H1 (cell line): ENCODE measurements around the gene IRF4. TPM values are rescaled to one million over a fixed set of nuclear protein-coding genes. Genes with fewer than 3 reads are reported as not detected.

Source experiments
- CTCF ChIA-PET: fragments of 300-600 bp; sonication (Branson Sonifier 250); formaldehyde crosslinking; loops from one replicate; lab custom pipeline; 2021; ENCODE audit not compliant: partially characterized antibody; lab: Charles Lee
- POLR2A ChIA-PET: fragments of 300-600 bp; sonication (Branson Sonifier 250); formaldehyde crosslinking; loops from one replicate; lab custom pipeline; 2021; ENCODE audit warnings: inconsistent platforms; ENCODE audit not compliant: partially characterized antibody; lab: Charles Lee
- DNase-seq, 2 experiments: peaks; one replicate each; pipeline versions ENCODE4 v3.0.0 to v3.0.0-alpha.2; 2010 to 2022; ENCODE audit warnings: low spot score in 2 of 2, low read depth in 1 of 2, mixed read lengths in 1 of 2
- FAIRE-seq: peaks from 2 replicates; lab custom pipeline; 2011; peaks lifted over from hg19 to GRCh38; lab: Jason Lieb, UNC
- H2AFZ ChIP-seq: 2 replicates; pipeline ENCODE4 v1.8.1; 2012; ENCODE audit warnings: low read length, inconsistent platforms
- H2AK5ac ChIP-seq: 2 replicates; pipeline ENCODE4 v1.6.1; 2013; ENCODE audit warnings: low read depth, low read length
- H2BK120ac ChIP-seq: replicated peaks from 2 replicates; pipeline ENCODE3; 2013; ENCODE audit warnings: low read depth, low read length, inconsistent platforms
- H2BK12ac ChIP-seq: 2 replicates; pipeline ENCODE4 v1.6.1; 2013; ENCODE audit warnings: low read depth, low read length
- H2BK15ac ChIP-seq: 2 replicates; pipeline ENCODE4 v1.6.1; 2013; ENCODE audit warnings: low read length
- H2BK20ac ChIP-seq: 2 replicates; pipeline ENCODE4 v1.6.1; 2013; ENCODE audit warnings: low read length
- H2BK5ac ChIP-seq: 2 replicates; pipeline ENCODE4 v1.6.1; 2013; ENCODE audit warnings: low read depth, low read length
- H3K14ac ChIP-seq: 2 replicates; pipeline ENCODE4 v1.6.1; 2013; ENCODE audit warnings: inconsistent platforms; ENCODE audit not compliant: insufficient read length
- H3K18ac ChIP-seq: 2 replicates; pipeline ENCODE4 v1.6.1; 2013; ENCODE audit warnings: low read length; ENCODE audit errors: extremely low read depth
- H3K23ac ChIP-seq: 2 replicates; pipeline ENCODE4 v1.6.1; 2013; ENCODE audit warnings: inconsistent platforms; ENCODE audit not compliant: insufficient read length
- H3K23me2 ChIP-seq: 2 replicates; pipeline ENCODE4 v1.6.1; 2013; ENCODE audit warnings: low read depth, low read length
- H3K27ac ChIP-seq: 2 replicates; pipeline ENCODE4 v1.6.1; 2011; ENCODE audit warnings: low read depth, low read length, inconsistent platforms
- H3K27me3 ChIP-seq, 4 experiments: replicated peaks in 1 of 4; 1 replicate in 1 of 4; 2 replicates in 3 of 4; pipeline versions ENCODE4 v1.6.1 to v1.8.1; 2011 to 2013; ENCODE audit warnings: low read length in 3 of 4, mild to moderate bottlenecking in 3 of 4, inconsistent platforms in 2 of 4, mixed read lengths in 2 of 4, moderate library complexity in 1 of 4; ENCODE audit not compliant: control insufficient read depth in 3 of 4, insufficient read depth in 3 of 4; ENCODE audit errors: extremely low read depth in 1 of 4
- H3K36me3 ChIP-seq, 4 experiments: 2 replicates each; pipeline versions ENCODE4 v1.6.1 to v1.8.1; 2011 to 2013; ENCODE audit warnings: mild to moderate bottlenecking in 4 of 4, low read length in 3 of 4, moderate library complexity in 2 of 4, control low read depth in 1 of 4, inconsistent platforms in 1 of 4; ENCODE audit not compliant: insufficient read depth in 4 of 4, control insufficient read depth in 2 of 4
- H3K4ac ChIP-seq: replicated peaks from 2 replicates; pipeline ENCODE3; 2013; ENCODE audit warnings: low read length, low read depth, mixed read lengths, inconsistent platforms; ENCODE audit not compliant: insufficient read length
- H3K4me1 ChIP-seq, 4 experiments: replicated peaks in 1 of 4; 1 replicate in 1 of 4; 2 replicates in 3 of 4; pipeline versions ENCODE4 v1.6.1 to v1.8.1; 2011 to 2013; ENCODE audit warnings: low read length in 3 of 4, inconsistent platforms in 2 of 4, mixed read lengths in 1 of 4; ENCODE audit not compliant: insufficient read depth in 4 of 4, control insufficient read depth in 3 of 4
- H3K4me2 ChIP-seq, 2 experiments: 2 replicates each; pipeline versions ENCODE4 v1.6.1 to v1.8.1; 2011 to 2013; ENCODE audit warnings: low read depth in 2 of 2, low read length in 2 of 2, control low read depth in 1 of 2, inconsistent platforms in 1 of 2, mild to moderate bottlenecking in 1 of 2; ENCODE audit not compliant: insufficient read depth in 1 of 2
- H3K4me3 ChIP-seq, 4 experiments: fragments of 200-600, 300-600 bp in 1 of 4; sonication (generic), shearing (Covaris generic), sonication (Bioruptor Twin) in 1 of 4; 2 replicates each; pipeline versions ENCODE4 v1.5.1 to v1.8.1; 2011 to 2016; ENCODE audit warnings: low read length in 4 of 4, low read depth in 3 of 4, control low read depth in 2 of 4, inconsistent platforms in 2 of 4, mild to moderate bottlenecking in 2 of 4, mixed read lengths in 1 of 4, moderate library complexity in 1 of 4; ENCODE audit not compliant: insufficient read depth in 2 of 4; ENCODE audit errors: extremely low read depth in 1 of 4
- H3K56ac ChIP-seq: replicated peaks from 2 replicates; pipeline ENCODE3; 2013; ENCODE audit warnings: low read depth, mild to moderate bottlenecking, mixed read lengths, low read length, inconsistent platforms; ENCODE audit not compliant: insufficient read length
- H3K79me1 ChIP-seq: 2 replicates; pipeline ENCODE4 v1.6.1; 2013; ENCODE audit warnings: low read depth, low read length, control low read depth
- H3K79me2 ChIP-seq, 2 experiments: 2 replicates each; pipeline versions ENCODE4 v1.6.1 to v1.8.1; 2012 to 2013; ENCODE audit warnings: low read length in 2 of 2, mild to moderate bottlenecking in 2 of 2, inconsistent platforms in 1 of 2; ENCODE audit not compliant: insufficient read depth in 2 of 2, control insufficient read depth in 1 of 2
- H3K9ac ChIP-seq, 4 experiments: replicated peaks in 1 of 4; 1 replicate in 1 of 4; 2 replicates in 3 of 4; pipeline versions ENCODE4 v1.6.1 to v1.8.1; 2011 to 2013; ENCODE audit warnings: low read depth in 3 of 4, low read length in 3 of 4, control low read depth in 2 of 4, mild to moderate bottlenecking in 2 of 4, moderate library complexity in 2 of 4, inconsistent platforms in 1 of 4; ENCODE audit errors: extremely low read depth in 1 of 4
- H3K9me3 ChIP-seq, 2 experiments: 2 replicates each; pipeline versions ENCODE4 v1.6.1 to v1.8.1; 2012 to 2013; ENCODE audit warnings: mild to moderate bottlenecking in 2 of 2, moderate library complexity in 2 of 2, control low read depth in 1 of 2, inconsistent platforms in 1 of 2, low read depth in 1 of 2, low read length in 1 of 2, mixed read lengths in 1 of 2; ENCODE audit not compliant: insufficient read depth in 2 of 2
- H4K20me1 ChIP-seq, 2 experiments: replicated peaks in 1 of 2; 2 replicates each; pipeline versions ENCODE3 to v1.8.1; 2011 to 2013; ENCODE audit warnings: inconsistent platforms in 2 of 2, low read length in 2 of 2, mild to moderate bottlenecking in 1 of 2; ENCODE audit not compliant: insufficient read depth in 2 of 2, control insufficient read depth in 1 of 2
- H4K5ac ChIP-seq: 2 replicates; pipeline ENCODE4 v1.6.1; 2013; ENCODE audit warnings: low read length, low read depth, mixed read lengths, inconsistent platforms; ENCODE audit not compliant: insufficient read length
- H4K8ac ChIP-seq: 2 replicates; pipeline ENCODE4 v1.8.0; 2013; ENCODE audit warnings: mild to moderate bottlenecking, moderate library complexity, low read length, inconsistent platforms; ENCODE audit not compliant: insufficient read depth; ENCODE audit errors: extremely low read depth
- H4K91ac ChIP-seq: replicated peaks from 2 replicates; pipeline ENCODE3; 2013; ENCODE audit warnings: low read length, mixed read lengths, inconsistent platforms; ENCODE audit not compliant: insufficient read length
- BCL11A ChIP-seq, 2 experiments: IDR thresholded peaks; one replicate each; pipeline ENCODE4 v1.6.1; 2011; ENCODE audit warnings: low read depth in 2 of 2, low read length in 2 of 2, mild to moderate bottlenecking in 2 of 2
- CREB1 ChIP-seq: IDR thresholded peaks from 2 replicates; pipeline ENCODE4 v1.6.1; 2012; ENCODE audit warnings: inconsistent platforms
- CTBP2 ChIP-seq: IDR thresholded peaks from 2 replicates; pipeline ENCODE4 v1.7.0; 2011; ENCODE audit warnings: borderline replicate concordance, mild to moderate bottlenecking, moderate library complexity, mixed read lengths, low read length; ENCODE audit not compliant: insufficient read depth, insufficient read length
- HDAC6 ChIP-seq: IDR thresholded peaks from one replicate; pipeline ENCODE4 v1.7.1; 2012; ENCODE audit warnings: low read depth, mild to moderate bottlenecking, inconsistent platforms, low read length, moderate library complexity
- MAFK ChIP-seq: IDR thresholded peaks from 2 replicates; pipeline ENCODE4 v1.6.1; 2012; ENCODE audit warnings: low read depth, mild to moderate bottlenecking, improper control_type of control experiment, low read length
- RAD21 ChIP-seq, 2 experiments: IDR thresholded peaks in 1 of 2; conservative IDR thresholded peaks in 1 of 2; 2 replicates each; pipeline ENCODE4 v1.6.1; 2011; ENCODE audit warnings: low read depth in 2 of 2, low read length in 2 of 2, improper control_type of control experiment in 1 of 2, inconsistent platforms in 1 of 2, mild to moderate bottlenecking in 1 of 2, moderate library complexity in 1 of 2
- TAF7 ChIP-seq: optimal IDR thresholded peaks from 2 replicates; pipeline ENCODE3; 2011; ENCODE audit warnings: low read depth, mild to moderate bottlenecking, inconsistent platforms, low read length, moderate library complexity, borderline replicate concordance
- WGBS, 2 experiments: shearing (Covaris generic) in 1 of 2; methylation state at CpG; one replicate each; pipeline versions ENCODE4 v1.1.6 to v1.1.7; 2013 to 2015; ENCODE audit warnings: low lambda C conversion rate in 2 of 2, mixed read lengths in 2 of 2, inconsistent platforms in 1 of 2, low coverage in 1 of 2, missing lambda C conversion rate in 1 of 2; ENCODE audit not compliant: insufficient replicate concordance in 2 of 2, insufficient coverage in 1 of 2, insufficient read length in 1 of 2; ENCODE audit errors: extremely low coverage in 1 of 2, missing lambda C conversion rate in 1 of 2; 5-methylcytosine and 5-hydroxymethylcytosine counted together
- polyA plus RNA-seq, 7 experiments: library from polyadenylated mRNA; depleted of rRNA in 3 of 7; stranded (reverse) in 5 of 7; unstranded in 2 of 7; fragments of >200 nt in 5 of 7; fragments of 200-250 nt in 2 of 7; gene quantifications; 1 replicate in 5 of 7; 2 replicates in 1 of 7; 4 replicates in 1 of 7; pipeline versions ENCODE4 v1.2.1 to v1.2.3, GENCODE V29; 2011 to 2013; ENCODE audit warnings: missing spikeins in 2 of 7, mixed read lengths in 2 of 7
- total RNA-seq: library from RNA; stranded (reverse); fragmentation: NEBNext Ultra II Directional; extraction: Animal tissue kit (Norgen Biotek cat#: 25700); gene quantifications from 2 replicates; pipeline ENCODE4 v1.2.1, GENCODE V29; 2021
- TF ChIP-seq, protein P1 (sequence below), 3 experiments: IDR thresholded peaks; 1 replicate in 2 of 3; 2 replicates in 1 of 3; pipeline versions ENCODE4 v1.5.1 to v1.6.1; 2011; ENCODE audit warnings: low read length in 3 of 3, mild to moderate bottlenecking in 3 of 3, inconsistent platforms in 2 of 3, low read depth in 1 of 3, moderate library complexity in 1 of 3; ENCODE audit not compliant: insufficient read depth in 1 of 3; ENCODE audit errors: control extremely low read depth in 1 of 3

IRF4 gene
- total and polyA plus RNA-seq, 2 of the 8 experiments (the other 6 are each of a cell fraction or from before 2014, with no cell fraction given), result 0.77 to 2.1 TPM

DNA sequence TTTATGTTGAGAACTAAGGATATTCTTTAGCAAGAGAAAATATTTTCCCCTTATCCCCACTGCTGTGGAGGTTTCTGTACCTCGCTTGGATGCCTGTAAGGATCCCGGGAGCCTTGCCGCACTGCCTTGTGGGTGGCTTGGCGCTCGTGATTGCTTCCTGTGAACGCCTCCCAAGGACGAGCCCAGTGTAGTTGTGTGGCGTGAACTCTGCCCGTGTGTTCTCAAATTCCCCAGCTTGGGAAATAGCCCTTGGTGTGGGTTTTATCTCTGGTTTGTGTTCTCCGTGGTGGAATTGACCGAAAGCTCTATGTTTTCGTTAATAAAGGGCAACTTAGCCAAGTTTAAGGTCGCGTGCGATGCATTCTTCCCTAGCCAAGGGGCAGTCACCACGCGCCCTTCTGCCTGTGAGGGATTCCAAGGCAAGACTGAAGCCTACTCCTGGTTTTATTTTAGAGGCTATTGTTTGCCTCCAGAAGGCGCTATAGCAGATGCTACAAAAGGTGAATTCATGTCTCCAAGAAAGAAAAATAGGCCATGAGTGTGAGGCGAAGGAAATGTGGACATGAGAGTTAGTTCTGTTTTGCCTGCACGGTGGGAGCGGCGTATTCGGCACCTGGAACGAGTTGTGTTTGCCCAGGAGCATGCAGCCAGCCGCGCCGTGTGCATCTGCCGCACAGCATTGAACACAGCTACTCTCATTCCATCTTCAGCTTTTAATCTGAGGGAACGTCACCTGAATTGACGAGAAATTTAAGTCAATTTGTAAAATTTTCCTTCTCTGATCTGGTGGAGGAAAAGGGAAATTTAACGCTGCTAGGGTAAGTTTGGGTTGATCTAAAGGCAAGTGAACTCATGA lies 40.3 kb upstream of the IRF4 start:
- H3K27ac ChIP-seq, result no peak overlapping the region
- no peak for FAIRE-seq
- no peak overlapping the region for H4K91ac ChIP-seq
- no peak overlapping the region for H3K4me3 ChIP-seq
- no peak overlapping the region for H3K23ac ChIP-seq
- POLR2A ChIA-PET, result no interaction called here
- H2BK15ac ChIP-seq, result no peak overlapping the region
- H3K18ac ChIP-seq, result no peak overlapping the region
- no peaks in the 10 kb centered on the region; a peak in 1 of 8 replicates for H3K36me3 ChIP-seq
- no peak overlapping the region for H3K56ac ChIP-seq
- H4K5ac ChIP-seq, result no peak overlapping the region
- H3K79me1 ChIP-seq, result no peaks in the 10 kb centered on the region
- peaks cover 0 to 2% of the 10 kb centered on the region in 2 experiments for H4K20me1 ChIP-seq
- H3K9me3 ChIP-seq, result peaks cover 56 to 87% of the 10 kb centered on the region in 2 experiments
- no peaks in the 10 kb centered on the region; a peak in 2 of 7 replicates for H3K4me1 ChIP-seq
- H2BK120ac ChIP-seq, result no peak overlapping the region
- no peak overlapping the region for H3K9ac ChIP-seq
- no peak overlapping the region for H2AFZ ChIP-seq
- no peak overlapping the region for H2AK5ac ChIP-seq
- H3K79me2 ChIP-seq, result no peaks in the 10 kb centered on the region
- no peak overlapping the region for H2BK20ac ChIP-seq
- no peak overlapping the region for H4K8ac ChIP-seq
- no peak overlapping the region for H3K14ac ChIP-seq
- H2BK5ac ChIP-seq, result no peak overlapping the region
- WGBS, 2 experiments, result 85% methylated on average over 31 of the region's 31 CpGs; no CpG with 5 or more reads in 1 of the 2 experiments
- H3K4me2 ChIP-seq, result no peak overlapping the region
- no peak for DNase-seq
- no peaks in the 10 kb centered on the region; the same call in 1 of the 2 replicates for H3K23me2 ChIP-seq
- no peak overlapping the region for H2BK12ac ChIP-seq
- no peaks in the 10 kb centered on the region; a peak in 2 of 7 replicates for H3K27me3 ChIP-seq
- CTCF ChIA-PET, result interaction anchor here (0.5 to 5.1 kb wide), 33 partner anchors 11 to 232 kb away, joined by 3 to 48 read pairs (median 4); no protein-coding TSS in a partner anchor
- no peak overlapping the region for H3K4ac ChIP-seq
- no peak for TF ChIP-seq MAFK
- TF ChIP-seq TAF7, result no peak
- TF ChIP-seq HDAC6, result no peak
- TF ChIP-seq CTBP2, result no peak
- TF ChIP-seq RAD21 (IDR thresholded peaks at IDR 0.05 in 1 of 2, conservative IDR thresholded peaks at IDR 0.05 in 1 of 2; ENCODE audit: low read depth in 2 of 2, low read length in 2 of 2), result peak; percentile 14 to 33; a peak in 3 of 4 replicates
- TF ChIP-seq, protein P1, sequence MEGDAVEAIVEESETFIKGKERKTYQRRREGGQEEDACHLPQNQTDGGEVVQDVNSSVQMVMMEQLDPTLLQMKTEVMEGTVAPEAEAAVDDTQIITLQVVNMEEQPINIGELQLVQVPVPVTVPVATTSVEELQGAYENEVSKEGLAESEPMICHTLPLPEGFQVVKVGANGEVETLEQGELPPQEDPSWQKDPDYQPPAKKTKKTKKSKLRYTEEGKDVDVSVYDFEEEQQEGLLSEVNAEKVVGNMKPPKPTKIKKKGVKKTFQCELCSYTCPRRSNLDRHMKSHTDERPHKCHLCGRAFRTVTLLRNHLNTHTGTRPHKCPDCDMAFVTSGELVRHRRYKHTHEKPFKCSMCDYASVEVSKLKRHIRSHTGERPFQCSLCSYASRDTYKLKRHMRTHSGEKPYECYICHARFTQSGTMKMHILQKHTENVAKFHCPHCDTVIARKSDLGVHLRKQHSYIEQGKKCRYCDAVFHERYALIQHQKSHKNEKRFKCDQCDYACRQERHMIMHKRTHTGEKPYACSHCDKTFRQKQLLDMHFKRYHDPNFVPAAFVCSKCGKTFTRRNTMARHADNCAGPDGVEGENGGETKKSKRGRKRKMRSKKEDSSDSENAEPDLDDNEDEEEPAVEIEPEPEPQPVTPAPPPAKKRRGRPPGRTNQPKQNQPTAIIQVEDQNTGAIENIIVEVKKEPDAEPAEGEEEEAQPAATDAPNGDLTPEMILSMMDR (IDR thresholded peaks at IDR 0.05; ENCODE audit: control extremely low read depth in 1 of 3, insufficient read depth in 1 of 3, low read depth in 1 of 3, low read length in 3 of 3), result peak in 1 of 3 experiments; percentile 30; a peak in 2 of 4 replicates
- no peak for TF ChIP-seq CREB1
- TF ChIP-seq BCL11A (IDR thresholded peaks at IDR 0.05; ENCODE audit: low read depth in 2 of 2, low read length in 2 of 2), result no peak
